ENCODE data around the gene GLYR1. TPM values are rescaled to one million over a fixed set of nuclear protein-coding genes. Genes with fewer than 3 reads are reported as not detected.

GLYR1 gene
- total RNA-seq, 2 donors from 2014 or later: 112 to 134 TPM

- no peaks in the 10 kb centered on the region for H3K4me1 ChIP-seq
- TF ChIP-seq, protein P1, sequence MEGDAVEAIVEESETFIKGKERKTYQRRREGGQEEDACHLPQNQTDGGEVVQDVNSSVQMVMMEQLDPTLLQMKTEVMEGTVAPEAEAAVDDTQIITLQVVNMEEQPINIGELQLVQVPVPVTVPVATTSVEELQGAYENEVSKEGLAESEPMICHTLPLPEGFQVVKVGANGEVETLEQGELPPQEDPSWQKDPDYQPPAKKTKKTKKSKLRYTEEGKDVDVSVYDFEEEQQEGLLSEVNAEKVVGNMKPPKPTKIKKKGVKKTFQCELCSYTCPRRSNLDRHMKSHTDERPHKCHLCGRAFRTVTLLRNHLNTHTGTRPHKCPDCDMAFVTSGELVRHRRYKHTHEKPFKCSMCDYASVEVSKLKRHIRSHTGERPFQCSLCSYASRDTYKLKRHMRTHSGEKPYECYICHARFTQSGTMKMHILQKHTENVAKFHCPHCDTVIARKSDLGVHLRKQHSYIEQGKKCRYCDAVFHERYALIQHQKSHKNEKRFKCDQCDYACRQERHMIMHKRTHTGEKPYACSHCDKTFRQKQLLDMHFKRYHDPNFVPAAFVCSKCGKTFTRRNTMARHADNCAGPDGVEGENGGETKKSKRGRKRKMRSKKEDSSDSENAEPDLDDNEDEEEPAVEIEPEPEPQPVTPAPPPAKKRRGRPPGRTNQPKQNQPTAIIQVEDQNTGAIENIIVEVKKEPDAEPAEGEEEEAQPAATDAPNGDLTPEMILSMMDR (IDR thresholded peaks at IDR 0.05): no peak
- H3K27ac ChIP-seq: no peak overlapping the region
- no peak for DNase-seq
- no peak overlapping the region for H3K4me3 ChIP-seq
- no peaks in the 10 kb centered on the region for H3K9me3 ChIP-seq
- intact Hi-C loops (cut with DNase I): no loop called here
- no peaks in the 10 kb centered on the region for H3K27me3 ChIP-seq
- H3K36me3 ChIP-seq: no peaks in the 10 kb centered on the region
- H3K9ac ChIP-seq (ENCODE audit: low read depth in 2 of 2, low read length in 2 of 2): no peak overlapping the region
These were observed 69.1 kb downstream of the GLYR1 start for GRCh38 chr16:4778050-4778392.

GRCh38 chr16:4777339-4778049, 69.6 kb downstream of the GLYR1 start:
- Histone ChIP-seq H3K27me3 (no peaks in the 10 kb centered on the region), H3K4me3 (no peak overlapping the region), H3K9me3 (no peaks in the 10 kb centered on the region), H3K36me3 (no peaks in the 10 kb centered on the region), H3K9ac (ENCODE audit: low read depth in 2 of 2, low read length in 2 of 2) (no peak overlapping the region), H3K4me1 (no peaks in the 10 kb centered on the region), H3K27ac (no peak overlapping the region)
- TF ChIP-seq, protein P1 (IDR thresholded peaks at IDR 0.05): no peak
- DNase-seq: no peak
- intact Hi-C loops (cut with DNase I): no loop called here

DNA sequence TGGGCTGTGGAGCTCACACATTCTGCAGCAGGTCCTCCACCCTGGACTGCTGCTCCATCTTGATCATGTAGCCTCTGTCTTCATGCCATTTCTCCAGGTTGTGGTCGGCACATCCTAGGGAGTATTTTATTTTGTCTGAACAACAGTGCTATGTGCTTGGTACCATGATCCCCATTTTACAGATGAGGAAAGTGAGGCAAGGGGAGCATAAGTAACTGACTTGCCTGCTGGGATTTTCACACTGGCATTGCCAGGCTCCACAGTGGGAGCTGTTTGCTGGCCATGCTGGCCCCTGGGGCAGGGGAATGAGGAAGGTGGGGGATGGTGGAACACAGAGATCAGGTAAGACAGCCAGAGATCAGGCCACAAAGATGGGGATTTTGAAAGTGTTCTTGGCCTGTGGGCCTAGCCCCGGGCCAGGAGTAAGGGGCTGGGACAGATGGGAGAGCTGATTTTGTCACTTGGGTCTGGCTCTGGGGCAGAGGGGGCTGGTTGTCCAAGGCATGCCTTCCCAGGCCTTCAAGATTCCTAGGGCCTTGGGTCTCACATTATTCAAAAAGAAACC, 70.9 kb downstream of the GLYR1 start:
- intact Hi-C loops (cut with DNase I): no loop called here
- H3K36me3 ChIP-seq: no peaks in the 10 kb centered on the region
- H3K27me3 ChIP-seq: no peaks in the 10 kb centered on the region
- TF ChIP-seq, protein P1 (IDR thresholded peaks at IDR 0.05): no peak
- H3K9me3 ChIP-seq: no peaks in the 10 kb centered on the region
- no peaks in the 10 kb centered on the region for H3K4me1 ChIP-seq
- H3K9ac ChIP-seq (ENCODE audit: low read depth in 2 of 2, low read length in 2 of 2): no peak overlapping the region
- no peak overlapping the region for H3K27ac ChIP-seq
- no peak overlapping the region for H3K4me3 ChIP-seq
- no peak for DNase-seq

GRCh38 chr16:4775005-4775404, 72.1 kb downstream of the GLYR1 start:
- H3K4me1 ChIP-seq: no peaks in the 10 kb centered on the region
- no peaks in the 10 kb centered on the region for H3K9me3 ChIP-seq
- H3K27ac ChIP-seq: no peak overlapping the region
- intact Hi-C loops (cut with DNase I): no loop called here
- TF ChIP-seq, protein P1 (IDR thresholded peaks at IDR 0.05): no peak
- no peak overlapping the region for H3K9ac ChIP-seq (ENCODE audit: low read depth in 2 of 2, low read length in 2 of 2)
- no peaks in the 10 kb centered on the region for H3K27me3 ChIP-seq
- H3K36me3 ChIP-seq: no peaks in the 10 kb centered on the region
- no peak for DNase-seq
- no peak overlapping the region for H3K4me3 ChIP-seq

DNA sequence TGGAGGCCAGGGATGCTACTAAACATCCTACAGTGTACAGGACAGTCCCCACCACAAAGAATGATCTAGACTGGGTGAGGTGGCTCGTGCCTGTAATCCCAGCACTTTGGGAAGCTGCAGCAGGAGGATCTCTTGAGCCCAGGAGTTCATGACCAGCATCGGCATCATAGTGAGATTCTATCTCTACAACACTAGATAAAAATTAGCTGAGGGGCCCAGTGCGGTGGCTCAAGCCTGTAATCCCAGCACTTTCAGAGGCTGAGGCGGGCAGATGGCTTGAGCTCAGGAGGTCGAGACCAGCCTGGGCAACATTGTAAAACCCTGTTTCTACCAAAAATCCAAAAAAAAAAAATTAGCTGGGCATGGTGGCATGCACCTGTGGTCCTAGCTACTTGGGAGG, 74.7 kb downstream of the GLYR1 start:
- TF ChIP-seq, protein P1 (IDR thresholded peaks at IDR 0.05): no peak
- Histone ChIP-seq H3K4me1 (peaks cover 4% of the 10 kb centered on the region), H3K4me3 (no peak overlapping the region), H3K9me3 (no peaks in the 10 kb centered on the region), H3K9ac (ENCODE audit: low read depth in 2 of 2, low read length in 2 of 2) (no peak overlapping the region), H3K27me3 (no peaks in the 10 kb centered on the region), H3K36me3 (no peaks in the 10 kb centered on the region), H3K27ac (no peak overlapping the region)
- DNase-seq: no peak
- intact Hi-C loops (cut with DNase I): no loop called here

Data from colonic mucosa (tissue), 4 donors.